Esophagus muscularis mucosa (tissue), 4 donors: Measurements from ENCODE around the gene TNFRSF21. TPM values are rescaled to one million over a fixed set of nuclear protein-coding genes. Genes with fewer than 3 reads are reported as not detected.

Experiments
- DNase-seq: peaks from one replicate; pipeline ENCODE4 v3.0.0-alpha.2; 2017; ENCODE audit errors: extremely low spot score
- H3K27ac ChIP-seq, 4 donors: fragments of 200-600 bp; sonication (generic); replicated peaks in 1 of 4; 1 replicate in 3 of 4; 2 replicates in 1 of 4; pipeline ENCODE4 v1.5.1; 2016 to 2019; ENCODE audit warnings: mild to moderate bottlenecking in 1 of 4
- H3K27me3 ChIP-seq, 4 donors: fragments of 200-600 bp; sonication (generic); one replicate each; pipeline versions ENCODE4 v1.5.1 to v1.6.0; 2016 to 2019
- H3K36me3 ChIP-seq, 4 donors: fragments of 200-600 bp; sonication (generic); one replicate each; pipeline ENCODE4 v1.5.1; 2016 to 2019
- H3K4me1 ChIP-seq, 4 donors: fragments of 200-600 bp; sonication (generic); one replicate each; pipeline ENCODE4 v1.5.1; 2016 to 2019
- H3K4me3 ChIP-seq, 4 donors: fragments of 200-600 bp; sonication (generic); 1 replicate in 2 of 4; 2 replicates in 2 of 4; pipeline ENCODE4 v1.5.1; 2016 to 2019; ENCODE audit warnings: mild to moderate bottlenecking in 4 of 4, moderate library complexity in 1 of 4
- H3K9me3 ChIP-seq, 4 donors: fragments of 200-600 bp; sonication (generic); 1 replicate in 3 of 4; 2 replicates in 1 of 4; pipeline ENCODE4 v1.5.1; 2016 to 2019
- EP300 ChIP-seq: sonication (generic); formaldehyde crosslinking; IDR thresholded peaks from one replicate; pipeline ENCODE4 v1.6.1; 2017; ENCODE audit warnings: antibody characterized with exemption
- POLR2A ChIP-seq: fragments of 450-650 bp; IDR thresholded peaks from one replicate; pipeline ENCODE4 v1.6.1; 2017; ENCODE audit warnings: antibody characterized with exemption, moderate library complexity, mild to moderate bottlenecking, low read depth
- POLR2AphosphoS5 ChIP-seq, 2 donors: sonication (generic); formaldehyde crosslinking; IDR thresholded peaks; one replicate each; pipeline ENCODE4 v1.6.1; 2017; ENCODE audit warnings: antibody characterized with exemption in 2 of 2
- WGBS: methylation state at CpG from one replicate; pipeline ENCODE4 v1.1.5; 2018; 5-methylcytosine and 5-hydroxymethylcytosine counted together
- intact Hi-C: fragments of 100-400 bp; cut with DNase I; formaldehyde crosslinking; loops from one replicate; pipeline ENCODE4 v1.15.1; 2023
- total RNA-seq, 4 donors: library from RNA; depleted of rRNA; stranded (reverse); fragments of >200 nt; gene quantifications; one replicate each; pipeline versions ENCODE4 v1.1.0 to v1.2.1, GENCODE V29; 2016
- TF ChIP-seq, protein P1 (sequence below), 3 experiments: fragments of 200-600 bp in 2 of 3; fragments of 450-650 bp in 1 of 3; sonication (generic) in 2 of 3; IDR thresholded peaks; one replicate each; pipeline ENCODE4 v1.5.1; 2017 to 2019; ENCODE audit warnings: antibody characterized with exemption in 3 of 3, mild to moderate bottlenecking in 2 of 3, moderate library complexity in 1 of 3

The TNFRSF21 gene
- total RNA-seq, 4 donors from 2014 or later: 23.7 to 37.0 (median 30.9) TPM

GRCh38 chr6:47241742-47242482 lies 67.8 kb downstream of the TNFRSF21 start:
- DNase-seq: no peak
- 84% methylated on average over 4 of the region's 4 CpGs for WGBS
- Histone ChIP-seq H3K4me1 (peaks cover 19 to 37% (median 33%) of the 10 kb centered on the region in 4 donors), H3K27ac (peak overlapping the region; percentile 4 to 53 (median 37)), H3K9me3 (no peaks in the 10 kb centered on the region), H3K27me3 (no peaks in the 10 kb centered on the region), H3K36me3 (no peaks in the 10 kb centered on the region), H3K4me3 (peak overlapping the region in 1 of 4 donors; percentile 8)
- TF ChIP-seq EP300: no peak
- TF ChIP-seq POLR2AphosphoS5 (IDR thresholded peaks at IDR 0.05): peak in 1 of 2 donors; percentile 8
- TF ChIP-seq, protein P1, sequence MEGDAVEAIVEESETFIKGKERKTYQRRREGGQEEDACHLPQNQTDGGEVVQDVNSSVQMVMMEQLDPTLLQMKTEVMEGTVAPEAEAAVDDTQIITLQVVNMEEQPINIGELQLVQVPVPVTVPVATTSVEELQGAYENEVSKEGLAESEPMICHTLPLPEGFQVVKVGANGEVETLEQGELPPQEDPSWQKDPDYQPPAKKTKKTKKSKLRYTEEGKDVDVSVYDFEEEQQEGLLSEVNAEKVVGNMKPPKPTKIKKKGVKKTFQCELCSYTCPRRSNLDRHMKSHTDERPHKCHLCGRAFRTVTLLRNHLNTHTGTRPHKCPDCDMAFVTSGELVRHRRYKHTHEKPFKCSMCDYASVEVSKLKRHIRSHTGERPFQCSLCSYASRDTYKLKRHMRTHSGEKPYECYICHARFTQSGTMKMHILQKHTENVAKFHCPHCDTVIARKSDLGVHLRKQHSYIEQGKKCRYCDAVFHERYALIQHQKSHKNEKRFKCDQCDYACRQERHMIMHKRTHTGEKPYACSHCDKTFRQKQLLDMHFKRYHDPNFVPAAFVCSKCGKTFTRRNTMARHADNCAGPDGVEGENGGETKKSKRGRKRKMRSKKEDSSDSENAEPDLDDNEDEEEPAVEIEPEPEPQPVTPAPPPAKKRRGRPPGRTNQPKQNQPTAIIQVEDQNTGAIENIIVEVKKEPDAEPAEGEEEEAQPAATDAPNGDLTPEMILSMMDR (IDR thresholded peaks at IDR 0.05): peak in 1 of 3 experiments; percentile 13
- no peak for TF ChIP-seq POLR2A
- intact Hi-C loops: no loop called here

- intact Hi-C loops: no loop called here
- H3K27ac ChIP-seq: no peak overlapping the region
- WGBS: 91% methylated on average over 5 of the region's 5 CpGs
- H3K36me3 ChIP-seq: no peaks in the 10 kb centered on the region
- DNase-seq: no peak
- no peaks in the 10 kb centered on the region for H3K9me3 ChIP-seq
- H3K4me3 ChIP-seq: no peak overlapping the region
- peaks cover 13 to 35% (median 32%) of the 10 kb centered on the region in 4 donors for H3K4me1 ChIP-seq
- TF ChIP-seq POLR2AphosphoS5 (IDR thresholded peaks at IDR 0.05) (no peak), EP300 (no peak), POLR2A (no peak)
- TF ChIP-seq, protein P1 (IDR thresholded peaks at IDR 0.05): no peak
- H3K27me3 ChIP-seq: no peaks in the 10 kb centered on the region
These were observed 69.3 kb downstream of the TNFRSF21 start for GRCh38 chr6:47240277-47240890.

DNA sequence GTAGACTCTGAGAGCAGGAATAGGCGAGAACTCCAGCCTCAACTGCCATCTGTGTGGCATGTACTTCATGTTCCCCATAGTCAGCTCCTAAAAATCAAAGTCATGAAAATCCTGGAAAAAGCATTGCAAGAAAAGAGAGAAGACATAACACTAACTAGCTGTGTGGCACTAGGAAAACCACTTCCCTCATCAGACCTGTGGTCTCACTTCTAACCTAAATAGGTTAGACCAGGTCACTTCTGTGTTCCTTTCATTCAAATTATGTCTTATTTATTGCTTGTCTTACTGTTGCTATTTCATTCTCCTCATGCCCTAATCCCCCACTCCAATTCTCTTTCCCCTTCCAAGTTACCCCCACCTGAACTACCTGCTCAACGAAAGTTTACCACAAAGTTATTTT lies 70.2 kb downstream of the TNFRSF21 start:
- intact Hi-C loops: no loop called here
- Histone ChIP-seq H3K36me3 (peaks cover 0 to 1% (median under 1%) of the 10 kb centered on the region in 4 donors), H3K27me3 (no peaks in the 10 kb centered on the region), H3K9me3 (no peaks in the 10 kb centered on the region), H3K4me3 (no peak overlapping the region), H3K4me1 (peaks cover 13 to 35% (median 32%) of the 10 kb centered on the region in 4 donors), H3K27ac (no peak overlapping the region)
- TF ChIP-seq, protein P1 (IDR thresholded peaks at IDR 0.05): no peak
- TF ChIP-seq POLR2A (no peak), POLR2AphosphoS5 (IDR thresholded peaks at IDR 0.05) (no peak), EP300 (no peak)
- 84% methylated on average over 2 of the region's 2 CpGs for WGBS
- no peak for DNase-seq

- DNase-seq: no peak
- Histone ChIP-seq H3K4me3 (no peak overlapping the region), H3K4me1 (peaks cover 13 to 35% (median 32%) of the 10 kb centered on the region in 4 donors), H3K36me3 (peaks cover 0 to 9% (median 4%) of the 10 kb centered on the region in 4 donors), H3K27ac (no peak overlapping the region), H3K27me3 (no peaks in the 10 kb centered on the region), H3K9me3 (no peaks in the 10 kb centered on the region)
- intact Hi-C loops: no loop called here
- no peak for TF ChIP-seq EP300
- TF ChIP-seq POLR2AphosphoS5 (IDR thresholded peaks at IDR 0.05): no peak
- TF ChIP-seq, protein P1 (IDR thresholded peaks at IDR 0.05): no peak
- TF ChIP-seq POLR2A: no peak
- 71% methylated on average over 1 of the region's 1 CpG for WGBS
These were observed 71.2 kb downstream of the TNFRSF21 start for GRCh38 chr6:47238456-47238995.
